ENCODE measurements around the gene PTMS.

DNA sequence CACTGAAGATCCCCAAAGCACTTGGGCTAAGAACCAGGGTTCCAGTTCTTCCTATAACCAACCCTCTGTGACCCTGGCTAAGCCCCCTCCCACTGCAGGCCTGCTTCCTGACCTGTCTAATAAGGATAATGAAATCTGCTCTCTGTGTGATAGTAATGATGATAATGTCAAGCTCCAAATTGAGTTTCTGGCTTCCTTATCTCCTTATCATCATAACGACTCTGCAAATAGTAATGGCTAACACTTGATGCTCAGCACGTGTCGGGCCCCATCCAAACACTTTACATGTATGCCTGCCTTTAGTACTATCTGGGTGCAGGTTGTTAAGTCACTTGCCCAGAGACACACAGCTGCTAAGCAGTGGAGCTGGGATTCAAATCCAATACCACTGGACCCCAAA, 50.4 kb downstream of the PTMS start:
- TF ChIP-seq POLR2A (IDR thresholded peaks at IDR 0.05) (no peak), EP300 (IDR thresholded peaks at IDR 0.05) (no peak)
- TF ChIP-seq, protein P1, sequence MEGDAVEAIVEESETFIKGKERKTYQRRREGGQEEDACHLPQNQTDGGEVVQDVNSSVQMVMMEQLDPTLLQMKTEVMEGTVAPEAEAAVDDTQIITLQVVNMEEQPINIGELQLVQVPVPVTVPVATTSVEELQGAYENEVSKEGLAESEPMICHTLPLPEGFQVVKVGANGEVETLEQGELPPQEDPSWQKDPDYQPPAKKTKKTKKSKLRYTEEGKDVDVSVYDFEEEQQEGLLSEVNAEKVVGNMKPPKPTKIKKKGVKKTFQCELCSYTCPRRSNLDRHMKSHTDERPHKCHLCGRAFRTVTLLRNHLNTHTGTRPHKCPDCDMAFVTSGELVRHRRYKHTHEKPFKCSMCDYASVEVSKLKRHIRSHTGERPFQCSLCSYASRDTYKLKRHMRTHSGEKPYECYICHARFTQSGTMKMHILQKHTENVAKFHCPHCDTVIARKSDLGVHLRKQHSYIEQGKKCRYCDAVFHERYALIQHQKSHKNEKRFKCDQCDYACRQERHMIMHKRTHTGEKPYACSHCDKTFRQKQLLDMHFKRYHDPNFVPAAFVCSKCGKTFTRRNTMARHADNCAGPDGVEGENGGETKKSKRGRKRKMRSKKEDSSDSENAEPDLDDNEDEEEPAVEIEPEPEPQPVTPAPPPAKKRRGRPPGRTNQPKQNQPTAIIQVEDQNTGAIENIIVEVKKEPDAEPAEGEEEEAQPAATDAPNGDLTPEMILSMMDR (IDR thresholded peaks at IDR 0.05), result no peak
